Measurements from ENCODE around the gene HEXIM1.

The HEXIM1 gene

GRCh38 chr17:45131616-45132319 lies 16.5 kb upstream of the HEXIM1 start:
- Histone ChIP-seq H3K4me3 (peak overlapping the region; percentile 70 to 94), H3K9me3 (no peaks in the 10 kb centered on the region), H3K27ac (peak overlapping the region; percentile 98 to 99), H3K36me3 (no peaks in the 10 kb centered on the region), H3K27me3 (no peaks in the 10 kb centered on the region), H3K4me1 (peaks cover 6 to 68% (median 59%) of the 10 kb centered on the region in 4 donors)
- TF ChIP-seq, protein P1, sequence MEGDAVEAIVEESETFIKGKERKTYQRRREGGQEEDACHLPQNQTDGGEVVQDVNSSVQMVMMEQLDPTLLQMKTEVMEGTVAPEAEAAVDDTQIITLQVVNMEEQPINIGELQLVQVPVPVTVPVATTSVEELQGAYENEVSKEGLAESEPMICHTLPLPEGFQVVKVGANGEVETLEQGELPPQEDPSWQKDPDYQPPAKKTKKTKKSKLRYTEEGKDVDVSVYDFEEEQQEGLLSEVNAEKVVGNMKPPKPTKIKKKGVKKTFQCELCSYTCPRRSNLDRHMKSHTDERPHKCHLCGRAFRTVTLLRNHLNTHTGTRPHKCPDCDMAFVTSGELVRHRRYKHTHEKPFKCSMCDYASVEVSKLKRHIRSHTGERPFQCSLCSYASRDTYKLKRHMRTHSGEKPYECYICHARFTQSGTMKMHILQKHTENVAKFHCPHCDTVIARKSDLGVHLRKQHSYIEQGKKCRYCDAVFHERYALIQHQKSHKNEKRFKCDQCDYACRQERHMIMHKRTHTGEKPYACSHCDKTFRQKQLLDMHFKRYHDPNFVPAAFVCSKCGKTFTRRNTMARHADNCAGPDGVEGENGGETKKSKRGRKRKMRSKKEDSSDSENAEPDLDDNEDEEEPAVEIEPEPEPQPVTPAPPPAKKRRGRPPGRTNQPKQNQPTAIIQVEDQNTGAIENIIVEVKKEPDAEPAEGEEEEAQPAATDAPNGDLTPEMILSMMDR (IDR thresholded peaks at IDR 0.05) = peak; percentile 83 to 90
- DNase-seq = peak in 1 of 2 donors; percentile 81
- intact Hi-C loops (cut with DNase I; ENCODE audit: low total_unique reads) = loop anchor here (5.0 kb wide), 2 partner anchors 34 to 214 kb away; partner anchors contain the start of gene GFAP

DNA sequence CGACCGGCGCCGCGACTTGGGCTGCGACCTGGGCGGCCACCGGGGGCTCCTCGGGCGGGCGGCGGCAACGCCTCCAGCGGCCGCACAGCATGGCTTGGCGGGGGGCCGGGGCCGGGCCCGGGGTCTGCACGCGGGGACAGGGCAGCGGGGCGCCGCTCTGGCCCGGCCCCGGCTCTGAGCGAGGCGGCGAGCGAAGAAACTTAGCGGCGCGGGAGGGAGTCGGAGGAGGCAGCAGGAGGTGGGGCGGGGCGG lies 16.0 kb upstream of the HEXIM1 start, which contains the start of gene PLCD3:
Gene PLCD3 (minus strand): TSS at position 196 of the 252 bp plus-strand sequence. CDS start 105 bp downstream, at position 91.
- Histone ChIP-seq H3K36me3 (no peaks in the 10 kb centered on the region), H3K27me3 (no peaks in the 10 kb centered on the region), H3K4me1 (peaks cover 6 to 68% (median 58%) of the 10 kb centered on the region in 4 donors), H3K4me3 (peak within 1 kb of the TSS; percentile 70 to 94), H3K27ac (peak within 1 kb of the TSS; percentile 98 to 99), H3K9me3 (no peaks in the 10 kb centered on the region)
- intact Hi-C loops (cut with DNase I; ENCODE audit: low total_unique reads) = loop anchor here (5.0 kb wide), 2 partner anchors 35 to 215 kb away; partner anchors contain the start of gene GFAP
- TF ChIP-seq, protein P1 (IDR thresholded peaks at IDR 0.05) = no peak
- DNase-seq = no peak

GRCh38 chr17:45132572-45133463 lies 15.5 kb upstream of the HEXIM1 start:
- Histone ChIP-seq H3K4me1 (peaks cover 6 to 64% (median 52%) of the 10 kb centered on the region in 4 donors), H3K9me3 (no peaks in the 10 kb centered on the region), H3K27me3 (no peaks in the 10 kb centered on the region), H3K4me3 (peak overlapping the region; percentile 70 to 94), H3K27ac (peak overlapping the region; percentile 98 to 99), H3K36me3 (peaks cover 0 to 4% (median 2%) of the 10 kb centered on the region in 3 donors)
- intact Hi-C loops (cut with DNase I; ENCODE audit: low total_unique reads) = loop anchor here (5.0 kb wide), 2 partner anchors 36 to 216 kb away; partner anchors contain the start of gene GFAP
- peak; percentile 88 to 92 for DNase-seq
- TF ChIP-seq, protein P1 (IDR thresholded peaks at IDR 0.05) = peak; percentile 88 to 93

DNA sequence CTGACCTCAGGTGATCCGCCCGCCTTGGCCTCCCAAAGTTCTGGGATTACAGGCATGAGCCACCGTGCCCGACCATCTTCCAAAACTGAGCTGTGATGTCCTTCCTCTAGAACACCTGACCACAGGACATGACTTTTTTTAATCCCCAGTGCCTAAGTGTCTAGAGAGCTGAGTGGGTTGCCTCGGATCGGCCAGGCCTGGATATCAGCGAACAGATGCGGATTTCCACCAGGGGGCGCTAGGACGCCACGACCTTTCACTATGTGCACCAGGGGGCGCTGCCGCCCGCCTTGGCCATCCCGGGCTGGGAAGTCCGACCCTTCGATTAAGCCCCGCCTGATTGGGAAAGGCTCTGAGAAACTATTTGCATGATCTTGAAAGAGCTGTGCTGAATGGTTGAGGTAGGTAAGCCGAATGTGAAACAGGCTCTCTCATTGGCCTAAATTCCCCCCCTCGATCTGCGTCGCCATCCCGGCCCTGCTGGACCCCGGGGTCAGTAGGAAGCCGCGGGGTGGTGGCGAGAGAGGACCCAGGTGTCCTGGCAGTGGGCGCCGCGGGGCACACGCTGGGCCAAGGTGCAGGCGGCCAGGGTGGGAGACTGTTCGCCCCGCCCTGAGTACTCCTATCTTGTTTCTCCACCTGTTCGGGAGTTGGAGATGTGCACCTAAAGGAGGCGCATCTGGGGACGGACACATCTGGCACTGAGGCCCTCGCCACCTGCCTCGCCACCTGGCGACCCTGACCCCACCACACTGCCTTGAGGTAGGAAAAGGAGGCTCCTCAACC lies 12.9 kb upstream of the HEXIM1 start, which contains the start of gene ACBD4:
Gene ACBD4 (plus strand): TSS at position 496 of the 786 bp plus-strand sequence. CDS start 458 bp downstream, outside the sequence.
- intact Hi-C loops (cut with DNase I; ENCODE audit: low total_unique reads) = no loop called here
- Histone ChIP-seq H3K9me3 (no peaks in the 10 kb centered on the region), H3K27ac (peak within 1 kb of the TSS; percentile 84 to 93), H3K36me3 (peaks cover 0 to 26% (median 9%) of the 10 kb centered on the region in 3 donors), H3K27me3 (no peaks in the 10 kb centered on the region), H3K4me3 (peak within 1 kb of the TSS; percentile 62 to 92), H3K4me1 (peaks cover 6 to 38% (median 27%) of the 10 kb centered on the region in 4 donors)
- TF ChIP-seq, protein P1 (IDR thresholded peaks at IDR 0.05) = peak; percentile 100
- peak; percentile 96 to 97 for DNase-seq
